ENCODE results near the gene ZIC5. TPM values are rescaled to one million over a fixed set of nuclear protein-coding genes. Genes with fewer than 3 reads are reported as not detected.

The ZIC5 gene
- total and polyA plus RNA-seq, 9 of the 15 experiments (the other 6 are each of a cell fraction or from before 2014, with no cell fraction given) = 0.57 to 2.0 (median 1.1) TPM

DNA sequence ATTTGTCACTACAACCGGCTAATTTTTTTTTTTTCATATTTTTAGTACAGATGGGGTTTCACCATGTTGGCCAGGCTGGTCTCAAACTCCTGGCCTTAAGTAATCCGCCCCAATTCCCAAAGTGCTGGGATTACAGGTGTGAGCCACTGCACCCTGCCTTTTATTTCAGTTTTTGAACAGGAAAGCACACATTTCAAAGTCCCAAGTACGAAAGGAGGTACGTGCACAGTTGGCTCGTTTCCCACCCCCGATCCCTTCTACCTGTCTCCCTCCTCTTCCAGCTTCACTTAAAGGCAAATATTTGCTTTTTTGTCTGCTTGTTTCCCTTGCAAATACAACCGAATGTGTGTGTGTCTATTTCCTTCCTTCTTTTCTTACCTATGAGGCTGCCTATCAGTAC, 30.5 kb downstream of the ZIC5 start (continued):
- TF ChIP-seq ZNF57 (CRISPR knock-in tag; IDR thresholded peaks at IDR 0.05) (no peak), TRIM28 (IDR thresholded peaks at IDR 0.05) (no peak), ZNF696 (CRISPR knock-in tag; conservative IDR thresholded peaks at IDR 0.05) (no peak)

DNA sequence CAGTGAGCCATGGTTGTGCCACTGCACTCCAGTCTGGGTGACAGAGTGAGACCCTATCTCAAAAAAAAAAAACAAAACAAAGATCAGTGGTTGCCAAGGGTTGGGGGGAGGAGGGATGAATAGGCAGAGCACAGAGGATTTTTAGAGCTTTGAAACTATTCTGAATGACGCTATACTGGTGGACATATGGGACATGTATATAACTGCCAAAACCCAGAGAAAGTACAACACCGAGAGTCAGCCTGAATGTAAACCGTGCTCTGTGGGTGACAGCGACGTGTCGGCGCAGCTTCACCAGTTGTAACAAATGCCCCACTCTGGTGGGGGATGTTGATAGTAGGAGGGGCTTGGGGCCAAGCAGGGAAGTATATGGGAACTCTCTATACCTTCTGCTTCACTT, 32.9 kb downstream of the ZIC5 start:
- no peak for TF ChIP-seq ASH1L (IDR thresholded peaks at IDR 0.05; ENCODE audit: borderline replicate concordance, low read depth, partially characterized antibody)
- no peak for TF ChIP-seq NFATC3 (IDR thresholded peaks at IDR 0.05)
- no peak for TF ChIP-seq ZNF174 (CRISPR knock-in tag; IDR thresholded peaks at IDR 0.05)
- no peak for TF ChIP-seq SP2 (IDR thresholded peaks at IDR 0.05; ENCODE audit: extremely low read depth, low read depth, low read length, poor library complexity, severe bottlenecking)
- TF ChIP-seq ZSCAN32 (CRISPR knock-in tag; IDR thresholded peaks at IDR 0.05) = no peak
- TF ChIP-seq, protein P1, sequence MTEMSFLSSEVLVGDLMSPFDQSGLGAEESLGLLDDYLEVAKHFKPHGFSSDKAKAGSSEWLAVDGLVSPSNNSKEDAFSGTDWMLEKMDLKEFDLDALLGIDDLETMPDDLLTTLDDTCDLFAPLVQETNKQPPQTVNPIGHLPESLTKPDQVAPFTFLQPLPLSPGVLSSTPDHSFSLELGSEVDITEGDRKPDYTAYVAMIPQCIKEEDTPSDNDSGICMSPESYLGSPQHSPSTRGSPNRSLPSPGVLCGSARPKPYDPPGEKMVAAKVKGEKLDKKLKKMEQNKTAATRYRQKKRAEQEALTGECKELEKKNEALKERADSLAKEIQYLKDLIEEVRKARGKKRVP (CRISPR knock-in tag; IDR thresholded peaks at IDR 0.05) = no peak
- no peak for TF ChIP-seq PURB (CRISPR knock-in tag; IDR thresholded peaks at IDR 0.05; ENCODE audit: low read depth)
- TF ChIP-seq ZC3H4 (CRISPR knock-in tag; IDR thresholded peaks at IDR 0.05; ENCODE audit: borderline replicate concordance) = no peak
- no peak for TF ChIP-seq CBX8 (IDR thresholded peaks at IDR 0.05; ENCODE audit: borderline replicate concordance, extremely low read depth, low read depth, low read length, poor library complexity, severe bottlenecking)
- TF ChIP-seq ZNF766 (CRISPR knock-in tag; conservative IDR thresholded peaks at IDR 0.05) = no peak
- TF ChIP-seq RAD21 (CRISPR knock-in tag; conservative IDR thresholded peaks at IDR 0.05 in 1 of 2, IDR thresholded peaks at IDR 0.05 in 1 of 2) = no peak
- no peak for TF ChIP-seq ZNF589 (CRISPR knock-in tag; IDR thresholded peaks at IDR 0.05; ENCODE audit: low read depth)
- TF ChIP-seq, protein P2, sequence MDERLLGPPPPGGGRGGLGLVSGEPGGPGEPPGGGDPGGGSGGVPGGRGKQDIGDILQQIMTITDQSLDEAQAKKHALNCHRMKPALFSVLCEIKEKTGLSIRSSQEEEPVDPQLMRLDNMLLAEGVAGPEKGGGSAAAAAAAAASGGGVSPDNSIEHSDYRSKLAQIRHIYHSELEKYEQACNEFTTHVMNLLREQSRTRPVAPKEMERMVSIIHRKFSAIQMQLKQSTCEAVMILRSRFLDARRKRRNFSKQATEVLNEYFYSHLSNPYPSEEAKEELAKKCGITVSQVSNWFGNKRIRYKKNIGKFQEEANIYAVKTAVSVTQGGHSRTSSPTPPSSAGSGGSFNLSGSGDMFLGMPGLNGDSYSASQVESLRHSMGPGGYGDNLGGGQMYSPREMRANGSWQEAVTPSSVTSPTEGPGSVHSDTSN (CRISPR knock-in tag; IDR thresholded peaks at IDR 0.05; ENCODE audit: low read depth) = no peak
- TF ChIP-seq, protein P2 (tag; conservative IDR thresholded peaks at IDR 0.05; ENCODE audit: low read depth) = no peak
- no peak for TF ChIP-seq THRAP3 (IDR thresholded peaks at IDR 0.05; ENCODE audit: borderline replicate concordance)
- no peaks in the 10 kb centered on the region; a peak in 1 of 5 replicates for H3K4me1 ChIP-seq (replicated peaks in 1 of 2; ENCODE audit: control insufficient read depth in 2 of 2, insufficient read depth in 2 of 2, low read length in 2 of 2)
- H3K9me1 ChIP-seq (ENCODE audit: control insufficient read depth, insufficient read depth, low read length) = no peaks in the 10 kb centered on the region
- ChIA-PET CTCF (ENCODE audit: low intra/inter-chr PET ratio) (no interaction called here), POLR2A (no interaction called here)
- no peak overlapping the region for H3K4me3 ChIP-seq
- no peak overlapping the region for H3K9ac ChIP-seq (ENCODE audit: insufficient read depth in 1 of 2, low read depth in 2 of 2, low read length in 2 of 2)
- H3K36me3 ChIP-seq (ENCODE audit: control insufficient read depth, insufficient read depth, low read length) = no peaks in the 10 kb centered on the region
- no peaks in the 10 kb centered on the region for H4K20me1 ChIP-seq (replicated peaks; ENCODE audit: control insufficient read depth, insufficient read depth, low read length)
- no peak overlapping the region for H3K27ac ChIP-seq (ENCODE audit: extremely low read depth, low read depth, low read length)
- 5% methylated on average over 7 of the region's 7 CpGs for WGBS (ENCODE audit: insufficient coverage, low coverage, missing lambda C conversion rate)
- in situ Hi-C loops (cut with MboI) (no loop called here), intact Hi-C loops (cut with micrococcal nuclease) (no loop called here)
- H2AFZ ChIP-seq (ENCODE audit: low read depth, low read length) = no peak overlapping the region
- BruUV-seq (replicated peaks) = no TSS peak
- FAIRE-seq (no peak), ATAC-seq (no peak), DNase-seq (ENCODE audit: extremely low read depth in 1 of 4, low spot score in 3 of 4) (no peak)
- no peaks in the 10 kb centered on the region for H3K79me2 ChIP-seq (ENCODE audit: control insufficient read depth, insufficient read depth, low read length)
- peaks cover 27 to 37% of the 10 kb centered on the region in 2 experiments; a peak in 4 of 5 replicates for H3K27me3 ChIP-seq (ENCODE audit: control insufficient read depth in 2 of 2, insufficient read depth in 2 of 2, low read length in 2 of 2)
- H3K4me2 ChIP-seq (ENCODE audit: insufficient read depth, low read length) = no peak overlapping the region
- H3K9me3 ChIP-seq (replicated peaks; ENCODE audit: control insufficient read depth, insufficient read depth, low read depth, low read length) = no peaks in the 10 kb centered on the region

Data from K562 (cell line).